GM12864 (cell line): ENCODE data around the gene GLRA3.

ENCODE experiments used
- DNase-seq: peaks from one replicate; pipeline ENCODE4 v3.0.0-alpha.2; 2011; ENCODE audit warnings: low read depth
- H3K4me3 ChIP-seq: 2 replicates; pipeline ENCODE4 v1.5.1; 2011; ENCODE audit warnings: mild to moderate bottlenecking, low read depth, low read length, control low read depth
- TF ChIP-seq, protein P1 (sequence below): IDR thresholded peaks from 2 replicates; pipeline ENCODE4 v1.5.1; 2011; ENCODE audit warnings: low read depth, mild to moderate bottlenecking, moderate library complexity, low read length, control low read depth, inconsistent platforms; ENCODE audit errors: missing control alignments

Gene GLRA3

DNA sequence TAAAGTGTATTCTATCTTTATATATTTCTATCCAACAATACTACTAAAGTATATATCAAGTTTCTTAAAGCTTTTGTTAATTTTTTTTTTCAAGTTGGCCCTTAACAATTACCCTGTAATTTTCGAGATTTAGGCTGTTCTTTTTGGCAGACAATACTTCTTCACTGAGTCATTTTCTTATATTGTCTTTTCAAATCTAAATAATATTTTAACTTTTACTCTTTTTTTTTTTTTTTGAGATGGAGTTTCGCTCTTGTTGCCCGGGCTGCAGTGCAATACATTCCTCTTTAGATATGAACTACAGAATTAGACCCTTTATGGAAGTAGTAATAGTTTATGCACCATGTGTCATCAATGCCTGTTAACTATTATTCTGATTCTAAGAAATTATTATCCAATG lies 120.7 kb downstream of the GLRA3 start:
- TF ChIP-seq, protein P1, sequence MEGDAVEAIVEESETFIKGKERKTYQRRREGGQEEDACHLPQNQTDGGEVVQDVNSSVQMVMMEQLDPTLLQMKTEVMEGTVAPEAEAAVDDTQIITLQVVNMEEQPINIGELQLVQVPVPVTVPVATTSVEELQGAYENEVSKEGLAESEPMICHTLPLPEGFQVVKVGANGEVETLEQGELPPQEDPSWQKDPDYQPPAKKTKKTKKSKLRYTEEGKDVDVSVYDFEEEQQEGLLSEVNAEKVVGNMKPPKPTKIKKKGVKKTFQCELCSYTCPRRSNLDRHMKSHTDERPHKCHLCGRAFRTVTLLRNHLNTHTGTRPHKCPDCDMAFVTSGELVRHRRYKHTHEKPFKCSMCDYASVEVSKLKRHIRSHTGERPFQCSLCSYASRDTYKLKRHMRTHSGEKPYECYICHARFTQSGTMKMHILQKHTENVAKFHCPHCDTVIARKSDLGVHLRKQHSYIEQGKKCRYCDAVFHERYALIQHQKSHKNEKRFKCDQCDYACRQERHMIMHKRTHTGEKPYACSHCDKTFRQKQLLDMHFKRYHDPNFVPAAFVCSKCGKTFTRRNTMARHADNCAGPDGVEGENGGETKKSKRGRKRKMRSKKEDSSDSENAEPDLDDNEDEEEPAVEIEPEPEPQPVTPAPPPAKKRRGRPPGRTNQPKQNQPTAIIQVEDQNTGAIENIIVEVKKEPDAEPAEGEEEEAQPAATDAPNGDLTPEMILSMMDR: no peak
- DNase-seq: no peak
- H3K4me3 ChIP-seq: no peak overlapping the region

DNA sequence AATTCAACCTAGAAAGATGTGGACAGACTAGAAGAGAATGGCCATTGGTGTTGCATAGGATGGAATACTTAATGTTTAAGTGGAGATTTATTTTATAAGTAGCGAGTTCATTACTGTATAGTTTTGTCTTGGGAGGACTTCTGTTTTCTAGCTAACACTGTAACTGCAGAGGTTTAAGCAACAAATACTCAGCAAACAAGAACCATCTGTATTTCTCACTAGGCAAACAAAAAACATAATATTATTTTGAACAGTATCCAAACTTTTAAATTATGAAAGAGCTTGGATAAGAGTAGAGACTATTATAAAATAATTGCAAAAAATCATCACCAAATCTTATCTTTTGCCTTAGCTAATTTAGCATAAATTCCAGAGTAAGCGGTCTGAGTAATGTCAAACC lies 121.1 kb downstream of the GLRA3 start:
- H3K4me3 ChIP-seq: no peak overlapping the region
- no peak for DNase-seq
- TF ChIP-seq, protein P1: no peak

DNA sequence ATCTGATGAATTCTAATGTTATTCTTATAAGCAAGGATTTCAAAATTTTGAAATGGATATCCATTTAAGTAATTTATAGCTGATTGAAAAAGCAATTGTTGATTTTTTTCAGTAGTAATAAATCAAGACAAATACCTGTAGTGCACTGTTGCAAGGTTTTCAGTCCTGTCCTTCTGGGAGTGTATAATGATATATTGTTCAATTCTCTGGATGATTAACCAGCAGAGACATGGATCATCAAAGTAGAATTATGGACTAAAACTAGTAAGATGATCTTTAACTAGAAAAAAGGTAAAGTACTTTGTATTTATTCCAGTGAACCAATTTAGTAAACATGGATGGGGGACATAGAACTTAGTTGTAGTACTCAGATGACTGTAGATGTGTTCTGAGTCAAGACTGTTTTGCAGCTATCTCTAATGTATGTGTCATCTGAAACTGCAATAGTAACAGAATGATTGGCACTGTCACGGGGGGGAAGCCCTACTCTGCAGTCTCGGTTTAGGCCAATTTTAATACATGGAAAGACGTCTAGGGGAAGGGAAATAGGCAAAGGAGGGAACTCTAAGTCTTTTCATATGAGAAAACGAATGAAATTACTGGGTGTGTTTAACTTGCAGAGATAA lies 121.9 kb downstream of the GLRA3 start:
- DNase-seq: no peak
- no peak overlapping the region for H3K4me3 ChIP-seq
- TF ChIP-seq, protein P1: no peak

DNA sequence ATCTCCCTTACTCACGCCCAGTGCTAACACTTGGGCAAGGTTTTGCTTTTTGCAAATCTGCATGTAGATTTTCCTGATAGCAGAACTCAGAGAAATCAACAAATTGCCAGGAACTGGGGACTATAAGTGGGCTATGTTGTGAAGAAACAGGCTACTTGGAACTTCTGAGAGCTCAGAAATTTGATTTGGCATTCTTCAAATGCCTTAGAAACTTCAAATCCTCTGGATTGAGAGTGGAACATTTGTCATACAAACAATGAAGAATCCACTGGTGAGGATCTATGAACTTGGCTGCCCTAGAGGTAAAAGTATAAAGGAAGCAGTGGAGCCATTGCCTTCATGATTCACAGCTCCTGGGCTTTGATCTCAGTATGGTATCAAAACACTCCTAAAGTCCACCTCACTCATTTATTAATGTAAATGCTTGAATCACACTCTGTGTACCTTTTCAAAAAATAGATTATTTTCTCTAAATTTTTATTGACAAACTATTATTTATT lies 126.0 kb downstream of the GLRA3 start:
- TF ChIP-seq, protein P1: no peak
- DNase-seq: no peak
- no peak overlapping the region for H3K4me3 ChIP-seq

GRCh38 chr4:174699654-174700053 lies 129.4 kb downstream of the GLRA3 start:
- no peak for DNase-seq
- TF ChIP-seq, protein P1: no peak
- H3K4me3 ChIP-seq: no peak overlapping the region

DNA sequence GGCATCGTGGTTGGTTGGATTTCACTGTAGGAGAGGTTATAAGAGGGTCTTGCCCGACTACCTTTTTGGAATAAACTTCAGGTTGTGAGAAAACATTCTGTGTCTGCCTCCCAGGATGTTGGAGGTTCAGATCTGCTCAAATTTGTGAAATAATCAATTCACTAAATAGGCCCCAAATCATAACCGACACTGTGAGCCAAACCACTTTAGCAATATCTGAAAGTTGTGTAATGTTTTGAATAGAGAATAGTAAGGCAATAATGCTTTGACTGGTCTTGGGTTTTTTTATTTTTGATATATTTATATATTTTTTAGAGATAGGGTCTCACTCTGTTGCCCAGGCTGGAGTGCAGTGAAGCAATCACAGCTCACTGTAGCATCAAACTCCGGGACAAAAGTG lies 131.2 kb downstream of the GLRA3 start:
- no peak overlapping the region for H3K4me3 ChIP-seq
- no peak for DNase-seq
- TF ChIP-seq, protein P1: no peak

DNA sequence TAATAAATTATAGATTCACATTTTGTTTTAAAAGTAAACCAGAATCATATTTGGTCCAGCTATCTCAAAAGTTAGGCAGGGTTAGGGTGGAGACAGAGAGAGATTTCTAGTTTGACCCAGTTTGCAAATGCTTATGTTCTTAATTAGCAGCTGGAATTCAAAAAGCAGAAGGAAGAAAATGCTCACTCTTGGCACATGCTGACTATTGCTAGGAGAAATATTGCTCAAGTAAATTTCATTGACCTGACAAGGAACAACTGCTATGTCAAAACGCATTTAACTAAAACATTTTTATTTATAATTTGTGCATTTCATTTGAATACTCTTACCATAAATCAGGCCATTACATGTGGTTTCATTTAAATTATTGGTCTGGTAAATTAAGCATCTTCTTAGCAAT lies 131.8 kb downstream of the GLRA3 start:
- TF ChIP-seq, protein P1: no peak
- no peak for DNase-seq
- H3K4me3 ChIP-seq: no peak overlapping the region
